H54 (cell line): ENCODE results near the gene PLAU.
A peak's percentile ranks its signal among the peaks of the same experiment; 100 is the strongest.

Experiments used
- DNase-seq: peaks from one replicate; pipeline ENCODE4 v3.0.0; 2011; ENCODE audit warnings: low spot score, mixed read lengths; ENCODE audit not compliant: insufficient read length
- FAIRE-seq: peaks from 3 replicates; lab custom pipeline; 2011; peaks lifted over from hg19 to GRCh38; lab: Jason Lieb, UNC
- POLR2A ChIP-seq: IDR thresholded peaks from 2 replicates; pipeline ENCODE4 v1.6.1; 2011; ENCODE audit warnings: low read depth, mild to moderate bottlenecking, low read length

The PLAU gene

DNA sequence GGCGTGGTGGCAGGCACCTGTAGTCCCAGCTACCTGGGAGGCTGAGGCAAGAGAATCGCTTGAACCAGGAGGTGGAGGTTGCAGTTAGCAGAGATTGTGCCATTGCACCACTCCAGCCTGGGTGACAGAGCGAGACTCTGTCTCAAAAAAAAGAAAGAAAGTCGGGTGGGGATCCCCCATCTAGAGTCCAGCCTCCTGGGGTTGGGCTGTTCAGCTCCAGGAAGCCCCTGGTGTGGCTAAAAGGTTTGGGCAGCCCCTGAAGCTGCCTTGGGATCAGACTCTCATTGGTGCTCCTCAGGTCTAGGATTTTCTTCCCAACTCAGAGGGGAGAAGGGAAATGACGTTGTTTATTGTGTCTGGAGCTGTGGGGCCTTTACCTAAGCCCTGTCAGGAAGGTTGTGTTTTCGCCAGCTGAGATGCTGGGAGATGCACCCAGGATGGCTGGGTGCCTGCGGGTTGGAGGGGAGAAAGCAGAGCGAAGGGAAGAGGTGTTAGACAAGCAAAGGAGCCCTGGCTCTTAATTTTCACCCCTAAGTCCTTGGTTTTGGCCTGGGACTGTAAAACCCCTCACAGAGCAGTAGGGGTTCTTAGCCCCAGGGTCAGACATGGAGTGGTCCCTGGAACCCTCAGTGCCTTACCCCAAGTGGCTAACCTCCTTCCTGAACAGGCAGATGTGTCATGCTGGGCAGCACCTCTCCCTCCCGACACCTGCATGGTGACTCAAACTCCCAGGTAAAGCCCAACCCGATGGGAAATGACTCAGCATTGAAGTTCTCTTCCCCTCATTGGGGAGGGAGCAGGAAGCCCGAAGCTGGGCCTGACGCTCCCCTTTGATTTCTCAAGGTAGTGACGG lies 21.1 kb downstream of the PLAU start:
- TF ChIP-seq POLR2A = no peak
- DNase-seq (peak; percentile 56), FAIRE-seq (peak; percentile 68)

DNA sequence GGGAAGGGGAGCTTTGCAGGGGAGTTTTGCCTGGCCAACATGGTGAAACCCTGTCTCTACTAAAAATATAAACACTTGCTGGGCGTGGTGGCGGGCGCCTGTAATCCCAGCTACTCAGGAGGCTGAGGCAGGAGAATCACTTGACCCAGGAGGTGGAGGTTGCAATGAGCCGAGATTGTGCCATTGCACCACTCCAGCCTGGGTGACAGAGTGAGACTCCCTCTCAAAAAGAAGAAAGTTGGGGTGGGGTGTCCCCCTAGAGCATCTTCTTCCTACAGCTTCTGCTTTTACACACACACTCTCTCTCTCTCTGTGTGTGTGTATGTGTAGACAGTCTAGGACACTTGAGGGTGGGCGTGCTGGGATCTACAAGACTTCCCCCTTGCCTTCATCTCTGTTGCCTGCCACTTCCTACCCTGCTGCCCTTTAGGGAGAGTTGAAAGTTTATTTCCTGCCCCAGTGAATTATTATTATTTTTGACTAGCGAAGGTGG lies 21.7 kb downstream of the PLAU start:
- DNase-seq (no peak), FAIRE-seq (no peak)
- no peak for TF ChIP-seq POLR2A

DNA sequence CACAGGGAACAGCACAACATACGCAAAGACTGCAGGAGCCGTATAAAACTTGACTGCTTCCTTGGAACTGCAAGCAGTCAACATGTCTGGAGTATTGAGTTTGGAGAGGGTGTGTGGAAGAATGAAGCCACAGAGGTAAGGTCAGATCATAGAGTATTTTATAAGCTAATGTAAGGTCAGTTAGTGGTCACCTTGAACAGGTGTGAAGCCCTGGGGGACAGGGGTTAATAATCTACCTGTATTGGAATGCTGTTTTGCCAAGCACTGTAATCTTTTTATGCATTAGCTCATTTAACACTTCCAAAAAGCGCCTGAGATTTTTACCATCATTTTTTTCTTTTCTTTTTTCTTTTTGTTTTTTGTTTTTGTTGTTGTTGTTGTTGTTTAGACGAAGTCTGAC lies 23.1 kb downstream of the PLAU start:
- no peak for FAIRE-seq
- no peak for TF ChIP-seq POLR2A
- no peak for DNase-seq

DNA sequence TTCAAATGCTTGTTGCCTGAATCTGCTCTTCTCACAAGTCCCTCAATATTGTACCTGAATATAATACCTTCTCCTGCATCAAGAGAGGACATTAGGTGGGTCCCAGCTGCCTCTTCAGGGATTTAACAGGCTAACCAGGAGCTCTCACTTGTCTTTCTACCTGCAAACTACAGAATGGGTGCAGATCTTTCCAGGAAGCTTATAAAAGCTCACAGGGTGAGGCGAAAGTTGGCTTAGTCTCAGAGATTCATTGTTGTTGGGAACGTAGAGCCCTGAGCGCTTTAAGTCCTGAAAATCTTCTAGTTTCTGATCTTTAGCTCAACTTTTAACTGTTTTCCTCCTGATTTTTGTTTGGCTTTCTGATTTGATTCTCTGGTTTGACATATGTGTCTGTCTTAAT lies 25.0 kb downstream of the PLAU start:
- DNase-seq = no peak
- no peak for TF ChIP-seq POLR2A
- no peak for FAIRE-seq

DNA sequence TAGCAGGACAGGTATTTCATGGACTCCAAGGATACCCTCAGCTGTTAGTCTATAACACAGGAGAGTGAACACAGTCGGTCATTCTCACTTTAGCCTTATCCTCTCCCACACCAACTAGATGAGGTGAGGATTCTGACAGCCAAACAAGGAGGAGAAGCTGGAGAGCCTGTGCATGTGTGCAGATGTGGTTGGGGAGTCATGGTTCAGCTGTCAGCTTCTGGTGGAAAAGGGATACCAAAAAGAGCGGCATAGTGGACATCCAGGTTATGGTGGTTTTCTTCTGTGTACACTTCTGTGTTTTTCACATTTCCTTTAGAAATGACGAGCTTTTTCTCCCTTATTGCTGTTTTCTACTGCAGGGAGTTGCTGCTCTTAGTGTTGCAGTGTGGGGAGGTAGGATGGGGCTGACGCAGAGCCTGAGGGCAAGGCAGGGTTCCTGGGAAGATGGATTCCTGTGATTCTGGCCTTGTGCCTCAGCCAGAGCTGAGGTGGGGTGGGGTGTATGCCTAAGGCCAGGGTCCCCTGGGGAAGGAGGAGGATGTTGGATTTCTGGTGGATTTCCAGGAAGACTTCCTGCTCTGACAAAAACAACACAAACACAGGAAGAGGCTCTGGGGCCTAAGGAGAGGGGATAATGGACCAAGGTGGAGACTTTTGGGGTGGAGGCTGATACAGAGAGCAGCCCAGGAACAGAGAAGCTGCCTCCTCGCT lies 26.6 kb downstream of the PLAU start:
- no peak for FAIRE-seq
- DNase-seq = no peak
- no peak for TF ChIP-seq POLR2A

DNA sequence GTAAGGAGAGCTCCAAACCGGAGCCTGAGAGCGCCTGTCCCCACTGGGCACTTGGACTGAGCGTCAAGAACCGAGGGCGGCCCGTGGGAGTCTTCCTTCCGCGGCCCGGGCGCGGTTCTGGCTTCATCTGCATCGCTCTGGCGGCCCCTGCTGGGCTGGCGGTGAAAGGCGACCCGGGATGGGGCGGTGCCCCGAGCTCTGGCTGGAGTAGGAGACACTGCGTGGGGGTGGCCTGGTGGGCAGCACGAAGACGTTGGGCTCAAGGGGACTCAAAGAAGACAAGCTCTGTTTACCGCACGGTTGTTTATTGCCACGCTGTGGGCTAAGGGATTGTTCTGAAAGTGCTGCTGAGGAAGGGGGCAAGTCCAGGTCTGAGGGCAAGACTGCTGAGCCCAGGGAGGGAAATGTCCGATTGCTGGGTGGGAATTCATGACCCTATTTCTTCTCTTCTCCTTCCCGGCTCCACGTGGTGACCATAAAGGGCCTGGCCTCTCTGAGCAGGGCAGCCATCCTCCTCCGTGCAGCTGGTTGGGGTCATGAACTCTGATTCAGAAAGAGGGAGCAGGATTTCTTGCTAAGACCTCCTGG lies 29.8 kb downstream of the PLAU start:
- peak; percentile 89 for DNase-seq
- FAIRE-seq = no peak
- TF ChIP-seq POLR2A = no peak

DNA sequence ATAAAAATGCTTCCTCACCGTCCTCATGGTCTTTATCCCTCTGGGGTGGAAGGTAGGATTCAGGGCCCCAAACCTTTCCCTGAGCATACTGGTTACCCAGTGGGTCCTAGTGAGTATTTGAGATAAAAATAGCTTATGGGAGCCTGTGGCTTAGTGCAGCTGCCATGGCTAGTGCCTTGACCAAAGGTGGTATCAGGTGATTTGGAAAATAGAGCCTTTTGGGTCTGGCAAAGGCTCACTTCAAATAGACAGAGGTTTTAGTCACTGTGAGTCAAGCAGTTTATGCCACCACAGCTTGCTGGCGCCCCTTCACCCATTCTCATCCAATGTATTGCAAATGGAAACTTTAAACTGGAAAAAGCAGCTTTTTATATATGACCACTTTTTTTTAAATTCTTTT lies 30.4 kb downstream of the PLAU start:
- TF ChIP-seq POLR2A = no peak
- DNase-seq = no peak
- FAIRE-seq = peak; percentile 86

DNA sequence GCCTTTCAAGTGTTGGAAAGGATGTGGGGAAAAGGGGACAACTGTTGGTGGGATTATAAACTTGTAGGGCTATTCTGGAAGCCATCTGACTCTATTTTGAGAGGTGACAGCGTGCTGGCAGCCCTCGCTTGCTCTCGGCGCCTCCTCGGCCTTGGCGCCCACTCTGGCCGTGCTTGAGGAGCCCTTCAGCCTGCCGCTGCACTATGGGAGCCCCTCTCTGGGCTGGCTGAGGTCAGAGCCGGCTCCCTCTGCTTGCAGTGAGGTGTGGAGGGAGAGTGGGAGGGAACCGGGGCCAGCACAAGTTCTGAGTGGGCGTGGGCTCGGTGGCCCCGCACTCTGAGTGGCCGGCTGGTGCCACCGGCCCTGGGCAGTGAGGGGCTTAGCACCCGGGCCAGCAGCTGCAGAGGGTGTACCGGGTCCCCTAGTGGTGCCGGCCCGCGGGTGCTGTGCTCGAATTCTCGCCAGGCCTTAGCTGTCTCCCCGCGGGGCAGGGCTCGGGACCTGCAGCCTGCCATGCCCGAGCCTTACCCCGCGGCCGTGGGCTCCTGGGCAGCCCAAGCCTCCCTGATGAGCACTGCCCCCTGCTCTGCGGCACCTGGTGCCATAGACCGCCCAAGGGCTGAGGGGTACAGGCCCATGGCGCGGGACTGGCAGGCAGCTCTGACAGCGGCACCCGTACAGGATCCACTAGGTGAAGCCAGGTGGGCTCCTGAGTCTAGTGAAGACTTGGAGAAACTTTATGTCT lies 33.6 kb downstream of the PLAU start:
- DNase-seq = no peak
- no peak for FAIRE-seq
- no peak for TF ChIP-seq POLR2A

DNA sequence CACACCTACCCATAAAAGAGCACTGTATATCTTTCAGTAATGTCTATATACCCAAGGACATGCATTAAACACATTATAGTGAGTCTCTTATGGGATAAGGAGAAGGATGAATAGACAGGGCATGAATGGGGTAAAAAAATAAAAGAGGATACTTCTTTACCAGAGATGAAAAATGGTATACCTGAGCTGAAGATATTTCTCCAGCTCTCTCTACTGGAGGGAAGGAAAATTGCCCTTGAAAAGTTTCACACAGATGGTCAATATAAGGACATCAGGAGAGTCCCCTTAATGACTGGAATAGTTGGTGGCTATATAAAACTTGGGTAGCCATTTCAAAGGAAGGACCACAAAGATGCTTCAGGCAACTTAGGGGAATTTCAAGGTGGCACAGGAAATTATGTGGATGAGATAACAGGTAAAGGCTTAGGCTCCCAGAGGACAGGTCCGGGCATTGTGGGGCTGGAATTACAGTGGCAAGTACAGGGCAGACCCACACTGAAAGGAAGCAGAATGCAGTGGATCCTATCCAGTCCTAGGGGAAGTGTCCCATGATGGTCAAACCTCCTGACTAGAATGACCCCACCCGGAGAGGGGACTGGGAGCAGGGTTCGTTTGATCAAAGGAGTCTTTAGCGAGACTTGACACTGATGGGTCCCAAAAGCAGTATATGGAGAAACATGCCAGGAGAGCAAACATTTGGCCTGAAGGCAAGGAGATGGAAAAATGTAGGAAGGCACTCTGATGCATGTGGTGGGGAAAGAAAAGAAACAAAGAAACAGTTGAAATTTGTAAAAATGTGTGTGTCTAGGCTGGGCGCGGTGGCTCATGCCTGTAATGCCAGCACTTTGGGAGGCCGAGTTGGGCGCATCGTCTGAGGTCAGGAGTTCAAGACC lies 35.6 kb downstream of the PLAU start:
- no peak for FAIRE-seq
- no peak for TF ChIP-seq POLR2A
- DNase-seq = no peak

DNA sequence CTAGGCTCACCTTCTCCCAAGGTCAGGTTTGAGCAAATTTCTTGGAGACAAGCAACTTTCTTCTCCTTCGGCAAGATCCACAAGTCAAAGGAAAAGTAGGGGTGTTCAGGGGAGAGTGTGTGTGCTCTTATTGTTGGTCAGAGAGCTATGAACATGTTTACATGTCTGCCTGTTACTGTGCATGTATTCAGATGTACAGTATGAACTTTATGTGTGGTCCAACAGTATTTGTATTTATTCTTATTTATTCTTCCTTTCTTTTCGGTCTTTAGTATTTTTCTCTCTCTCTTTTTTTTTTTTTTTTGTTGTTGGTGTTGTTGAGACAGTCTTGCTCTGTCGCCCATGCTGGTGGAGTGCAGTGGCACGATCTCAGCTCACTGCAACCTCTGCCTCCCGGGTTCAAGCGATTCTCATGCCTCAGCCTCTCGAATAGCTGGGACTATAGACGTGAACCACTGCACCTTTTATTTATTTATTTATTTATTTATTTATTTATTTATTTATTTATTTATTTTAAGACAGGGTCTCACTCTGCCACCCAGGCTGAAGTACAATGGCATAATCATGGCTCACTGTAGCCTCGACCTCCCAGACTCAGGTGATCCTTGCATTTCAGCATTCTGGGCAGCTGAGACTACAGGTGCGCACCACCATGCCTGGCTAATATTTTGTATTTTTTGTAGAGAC lies 38.2 kb downstream of the PLAU start:
- no peak for FAIRE-seq
- TF ChIP-seq POLR2A = no peak
- DNase-seq = no peak

DNA sequence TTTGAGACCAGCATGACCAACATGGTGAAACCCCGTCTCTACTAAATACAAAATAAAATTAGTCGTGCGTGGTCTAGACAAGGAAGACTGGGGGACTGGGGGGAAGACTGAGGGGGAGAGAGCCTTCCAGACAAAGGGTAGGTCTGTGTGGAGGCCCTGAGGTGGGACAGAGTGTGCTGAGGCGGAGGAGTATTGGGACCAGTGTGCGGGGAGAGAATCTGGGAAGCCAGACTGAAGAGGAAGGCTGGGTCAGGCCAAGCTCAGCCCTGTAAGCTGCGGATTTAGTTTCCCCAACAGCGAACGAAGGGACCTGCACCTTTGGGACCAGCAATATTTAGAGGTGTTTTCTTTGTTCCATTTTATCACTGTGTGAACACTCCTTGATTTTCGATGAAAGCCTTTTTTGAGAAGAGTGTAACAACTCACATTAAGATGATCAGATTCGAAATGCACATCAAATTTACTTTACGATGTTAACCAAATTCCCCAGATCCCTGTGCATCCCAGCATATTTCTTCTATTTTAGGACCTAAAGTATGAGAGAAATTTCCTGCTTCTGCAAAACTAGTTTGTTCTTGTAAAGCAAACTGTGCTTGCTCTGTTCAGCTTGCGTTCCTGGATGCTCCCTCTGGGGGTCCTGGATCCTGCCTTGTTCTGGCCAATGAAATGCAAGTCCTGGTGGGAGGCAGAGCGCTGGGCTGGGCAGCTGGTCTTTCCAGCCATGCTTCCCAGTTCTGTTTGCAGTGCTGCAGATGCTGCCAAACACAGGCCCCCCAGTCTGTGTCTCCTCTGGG lies 39.4 kb downstream of the PLAU start:
- FAIRE-seq (no peak), DNase-seq (no peak)
- TF ChIP-seq POLR2A = no peak
